Measurements from ENCODE around the gene RBP5.

DNA sequence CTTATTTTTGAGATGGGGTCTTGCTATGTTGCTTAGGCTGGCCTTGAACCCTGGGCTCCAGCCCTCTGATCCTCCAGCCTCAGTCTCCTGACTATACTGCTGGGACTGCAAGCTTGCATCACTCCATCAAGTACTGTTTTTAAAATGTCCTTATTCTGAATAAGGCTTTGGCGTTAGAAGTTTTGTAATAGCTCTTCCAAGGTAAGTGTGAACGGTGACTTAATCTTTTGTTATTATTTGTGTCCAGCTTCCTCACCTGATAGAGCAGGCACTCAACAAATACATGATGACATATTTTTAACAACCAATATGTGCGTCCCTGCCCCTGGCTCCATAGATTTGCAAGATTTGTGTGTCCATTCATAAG lies 21.1 kb downstream of the RBP5 start:
- TF ChIP-seq, protein P1, sequence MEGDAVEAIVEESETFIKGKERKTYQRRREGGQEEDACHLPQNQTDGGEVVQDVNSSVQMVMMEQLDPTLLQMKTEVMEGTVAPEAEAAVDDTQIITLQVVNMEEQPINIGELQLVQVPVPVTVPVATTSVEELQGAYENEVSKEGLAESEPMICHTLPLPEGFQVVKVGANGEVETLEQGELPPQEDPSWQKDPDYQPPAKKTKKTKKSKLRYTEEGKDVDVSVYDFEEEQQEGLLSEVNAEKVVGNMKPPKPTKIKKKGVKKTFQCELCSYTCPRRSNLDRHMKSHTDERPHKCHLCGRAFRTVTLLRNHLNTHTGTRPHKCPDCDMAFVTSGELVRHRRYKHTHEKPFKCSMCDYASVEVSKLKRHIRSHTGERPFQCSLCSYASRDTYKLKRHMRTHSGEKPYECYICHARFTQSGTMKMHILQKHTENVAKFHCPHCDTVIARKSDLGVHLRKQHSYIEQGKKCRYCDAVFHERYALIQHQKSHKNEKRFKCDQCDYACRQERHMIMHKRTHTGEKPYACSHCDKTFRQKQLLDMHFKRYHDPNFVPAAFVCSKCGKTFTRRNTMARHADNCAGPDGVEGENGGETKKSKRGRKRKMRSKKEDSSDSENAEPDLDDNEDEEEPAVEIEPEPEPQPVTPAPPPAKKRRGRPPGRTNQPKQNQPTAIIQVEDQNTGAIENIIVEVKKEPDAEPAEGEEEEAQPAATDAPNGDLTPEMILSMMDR (IDR thresholded peaks at IDR 0.05; ENCODE audit: low read depth, low read length): no peak
- TF ChIP-seq EZH2phosphoT487 (IDR thresholded peaks at IDR 0.05; ENCODE audit: low read depth): no peak
